Left lung (tissue), 10 donors: ENCODE measurements around the gene LRMDA. TPM values are rescaled to one million over a fixed set of nuclear protein-coding genes. Genes with fewer than 3 reads are reported as not detected.

Experiments used
- ATAC-seq: fragments of 200-7000 bp; cut with Tn5 transposase; one replicate; pipeline ENCODE4 v1.9.1; 2020; ENCODE audit warnings: moderate library complexity
- DNase-seq, 4 donors: peaks; one replicate each; pipeline ENCODE4 v3.0.0-alpha.2; 2013 to 2020
- H3K27ac ChIP-seq, 2 donors: fragments of 200-600 bp; sonication (generic) in 1 of 2; one replicate each; pipeline versions ENCODE4 v1.5.0 to v1.8.0; 2020 to 2021
- H3K27me3 ChIP-seq, 2 donors: fragments of 200-600 bp; sonication (generic) in 1 of 2; one replicate each; pipeline versions ENCODE4 v1.5.0 to v1.8.0; 2020 to 2021
- H3K36me3 ChIP-seq, 2 donors: fragments of 200-600 bp; sonication (generic) in 1 of 2; one replicate each; pipeline versions ENCODE4 v1.5.0 to v1.8.0; 2020 to 2021
- H3K4me1 ChIP-seq, 2 donors: fragments of 200-600 bp; one replicate each; pipeline ENCODE4 v1.8.0; 2021
- H3K4me3 ChIP-seq, 2 donors: fragments of 200-600 bp; sonication (generic) in 1 of 2; one replicate each; pipeline versions ENCODE4 v1.5.0 to v1.8.0; 2020 to 2021; ENCODE audit warnings: mild to moderate bottlenecking in 1 of 2
- H3K9me3 ChIP-seq, 2 donors: fragments of 200-600 bp; sonication (generic) in 1 of 2; one replicate each; pipeline versions ENCODE4 v1.5.0 to v1.8.0; 2020 to 2021
- CTCF ChIP-seq, 2 donors: fragments of 200-600 bp; sonication (generic) in 1 of 2; IDR thresholded peaks; one replicate each; pipeline versions ENCODE4 v1.5.0 to v1.8.0; 2021; ENCODE audit warnings: antibody characterized with exemption in 2 of 2
- intact Hi-C, 2 donors: fragments of 100-400 bp; cut with DNase I; formaldehyde crosslinking; loops; one replicate each; pipeline versions ENCODE4 v1.11.2 to v1.14.2; 2022
- polyA plus RNA-seq, 6 donors: library from polyadenylated mRNA; unstranded; fragments of 120-200 nt; gene quantifications; one replicate each; pipeline ENCODE4 v1.2.1, GENCODE V29; 2013; ENCODE audit not compliant: insufficient read length in 6 of 6
- total RNA-seq, 2 donors: library from RNA; stranded (reverse); fragmentation: NEBNext Ultra II Directional; extraction: Animal tissue kit (Norgen Biotek cat#: 25700); gene quantifications; one replicate each; pipeline ENCODE4 v1.2.1, GENCODE V29; 2021
- donor health status: DM: no; HTN: yes; CAD: no.
- donor health status: DM: no; HTN: no; CAD: no.

Gene LRMDA
- total and polyA plus RNA-seq, 8 donors: 13.9 to 23.6 (median 18.7) TPM

DNA sequence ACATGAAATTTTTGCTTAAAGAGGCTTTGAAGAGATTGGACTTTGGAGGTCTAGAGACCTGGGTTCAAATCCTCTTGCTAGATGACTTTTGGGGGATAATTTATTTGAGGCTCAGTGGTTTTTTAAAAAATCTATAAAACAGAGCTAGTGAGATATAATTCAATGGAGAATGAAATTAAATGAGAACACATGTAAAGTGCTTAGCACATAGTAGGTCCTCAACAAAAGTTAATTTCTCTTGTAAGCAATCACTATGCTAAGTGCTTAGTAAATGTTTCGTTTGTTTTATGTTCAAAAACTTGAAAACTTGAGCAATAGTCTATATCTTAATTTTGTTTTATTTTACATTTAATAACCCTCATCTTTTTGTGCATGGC, 64.8 kb downstream of the LRMDA start:
- no peak for TF ChIP-seq CTCF (IDR thresholded peaks at IDR 0.05)
- no peak for ATAC-seq
- Histone ChIP-seq H3K4me3 (no peak overlapping the region), H3K27ac (no peak overlapping the region), H3K27me3 (no peaks in the 10 kb centered on the region), H3K9me3 (no peaks in the 10 kb centered on the region), H3K36me3 (no peaks in the 10 kb centered on the region), H3K4me1 (peaks cover 3 to 16% of the 10 kb centered on the region in 2 donors)
- intact Hi-C loops: no loop called here
- no peak for DNase-seq

- intact Hi-C loops: no loop called here
- no peak for TF ChIP-seq CTCF (IDR thresholded peaks at IDR 0.05)
- ATAC-seq: peak; percentile 58
- no peaks in the 10 kb centered on the region for H3K9me3 ChIP-seq
- peak in 2 of 4 donors; percentile 80 to 82 for DNase-seq
- H3K27ac ChIP-seq: no peak overlapping the region
- H3K27me3 ChIP-seq: no peaks in the 10 kb centered on the region
- peaks cover 3 to 15% of the 10 kb centered on the region in 2 donors for H3K4me1 ChIP-seq
- no peak overlapping the region for H3K4me3 ChIP-seq
- no peaks in the 10 kb centered on the region for H3K36me3 ChIP-seq
Measured at GRCh38 chr10:75497997-75498883, 66.8 kb downstream of the LRMDA start.

GRCh38 chr10:75498884-75499350, 67.5 kb downstream of the LRMDA start:
- H3K27ac ChIP-seq: no peak overlapping the region
- H3K36me3 ChIP-seq: no peaks in the 10 kb centered on the region
- H3K4me3 ChIP-seq: no peak overlapping the region
- peak; percentile 48 for ATAC-seq
- no peak for TF ChIP-seq CTCF (IDR thresholded peaks at IDR 0.05)
- no peaks in the 10 kb centered on the region for H3K27me3 ChIP-seq
- peaks cover 3 to 15% of the 10 kb centered on the region in 2 donors for H3K4me1 ChIP-seq
- intact Hi-C loops: no loop called here
- peak in 1 of 4 donors; percentile 42 for DNase-seq
- H3K9me3 ChIP-seq: no peaks in the 10 kb centered on the region

DNA sequence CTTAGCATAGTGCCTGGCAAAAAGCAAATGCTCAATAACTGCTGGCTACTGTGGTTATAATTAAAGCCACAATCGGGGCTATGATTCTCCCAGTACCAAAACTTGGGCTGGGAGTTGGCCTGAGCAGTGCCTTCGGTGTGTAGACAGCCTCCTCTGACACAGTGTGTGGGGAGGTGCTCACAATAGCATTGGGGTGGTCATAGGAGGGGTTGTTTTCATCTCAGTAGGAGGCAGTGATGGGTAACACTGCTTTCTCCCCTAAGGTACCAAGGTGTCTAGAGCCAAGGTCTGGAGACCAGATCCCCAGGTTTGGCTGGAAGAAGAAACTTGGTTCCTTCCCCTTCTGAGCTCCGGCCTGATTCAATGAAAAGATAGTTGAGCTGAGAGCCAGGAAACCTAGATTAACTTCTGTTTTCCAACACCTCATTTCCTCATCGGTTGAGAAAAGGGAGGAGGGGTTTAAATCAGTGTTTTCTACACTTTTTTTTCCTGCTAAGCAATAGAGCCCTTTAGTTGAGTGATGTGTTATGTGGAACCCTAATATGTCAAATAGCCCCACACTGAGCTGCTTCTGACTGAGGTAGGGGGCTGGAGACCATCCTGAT, 68.2 kb downstream of the LRMDA start:
- no peaks in the 10 kb centered on the region for H3K27me3 ChIP-seq

More for the DNA sequence above, 68.2 kb downstream of the LRMDA start:
- intact Hi-C loops: no loop called here
- no peak overlapping the region for H3K27ac ChIP-seq
- H3K9me3 ChIP-seq: no peaks in the 10 kb centered on the region
- no peak for DNase-seq
- H3K4me3 ChIP-seq: no peak overlapping the region
- no peak for TF ChIP-seq CTCF (IDR thresholded peaks at IDR 0.05)
- no peak for ATAC-seq
- H3K4me1 ChIP-seq: peaks cover 3 to 15% of the 10 kb centered on the region in 2 donors
- no peaks in the 10 kb centered on the region for H3K36me3 ChIP-seq
